HepG2 (cell line): Measurements from ENCODE around the gene HEATR1. TPM values are rescaled to one million over a fixed set of nuclear protein-coding genes. Genes with fewer than 3 reads are reported as not detected.

Experiments
- ARID5B ChIP-seq: IDR thresholded peaks from 2 replicates; pipeline ENCODE4 v1.4.0; 2020; ENCODE audit warnings: mild to moderate bottlenecking, missing genetic modification reagents
- BCL3 ChIP-seq: sonication (generic); formaldehyde crosslinking; IDR thresholded peaks from 2 replicates; pipeline ENCODE4 v1.5.1; 2020; ENCODE audit warnings: mild to moderate bottlenecking, missing genetic modification reagents, moderate library complexity
- CBX5 ChIP-seq: sonication (generic); formaldehyde crosslinking; IDR thresholded peaks from 2 replicates; pipeline ENCODE4 v1.4.0; 2020; ENCODE audit warnings: missing genetic modification reagents, borderline replicate concordance
- ERF ChIP-seq: IDR thresholded peaks from 2 replicates; pipeline ENCODE4 v1.6.1; 2018; ENCODE audit warnings: missing biosample characterization, missing genetic modification reagents
- GPBP1L1 ChIP-seq: sonication (generic); formaldehyde crosslinking; IDR thresholded peaks from 2 replicates; pipeline ENCODE4 v1.5.0; 2020; ENCODE audit warnings: mild to moderate bottlenecking, missing genetic modification reagents
- HBP1 ChIP-seq: IDR thresholded peaks from 2 replicates; pipeline ENCODE4 v1.6.1; 2016; ENCODE audit warnings: low read depth, control low read depth
- KDM5B ChIP-seq: sonication (generic); formaldehyde crosslinking; IDR thresholded peaks from 2 replicates; pipeline ENCODE4 v1.4.0; 2020; ENCODE audit warnings: missing genetic modification reagents, mild to moderate bottlenecking, borderline replicate concordance
- MAZ ChIP-seq, 2 experiments: sonication (generic) in 1 of 2; formaldehyde crosslinking in 1 of 2; IDR thresholded peaks; 2 replicates each; pipeline versions ENCODE4 v1.5.0 to v1.6.1; 2012 to 2020; ENCODE audit warnings: low read depth in 2 of 2, mild to moderate bottlenecking in 2 of 2, borderline replicate concordance in 1 of 2, improper control_type of control experiment in 1 of 2, low read length in 1 of 2, missing genetic modification reagents in 1 of 2, moderate library complexity in 1 of 2
- TCF7 ChIP-seq: sonication (generic); IDR thresholded peaks from 2 replicates; pipeline ENCODE4 v1.6.1; 2016; ENCODE audit warnings: antibody characterized with exemption, low read depth
- TOPORS ChIP-seq: sonication (generic); formaldehyde crosslinking; IDR thresholded peaks from 2 replicates; pipeline ENCODE4 v1.8.0; 2023; ENCODE audit warnings: mild to moderate bottlenecking, missing genetic modification reagents
- ZNF12 ChIP-seq: sonication (generic); formaldehyde crosslinking; IDR thresholded peaks from 2 replicates; pipeline ENCODE4 v1.5.0; 2020; ENCODE audit warnings: missing genetic modification reagents
- ZNF18 ChIP-seq: sonication (generic); formaldehyde crosslinking; IDR thresholded peaks from 2 replicates; pipeline ENCODE4 v1.8.0; 2022; ENCODE audit warnings: mild to moderate bottlenecking, missing genetic modification reagents; ENCODE audit not compliant: insufficient replicate concordance
- ZNF180 ChIP-seq: sonication (generic); formaldehyde crosslinking; IDR thresholded peaks from 2 replicates; pipeline ENCODE4 v1.4.0; 2020; ENCODE audit warnings: low read depth, missing genetic modification reagents, borderline replicate concordance
- ZNF335 ChIP-seq: sonication (generic); formaldehyde crosslinking; IDR thresholded peaks from 2 replicates; pipeline ENCODE4 v1.4.0; 2020; ENCODE audit warnings: missing genetic modification reagents
- ZNF629 ChIP-seq: sonication (generic); formaldehyde crosslinking; conservative IDR thresholded peaks from 2 replicates; pipeline ENCODE4 v1.5.0; 2020; ENCODE audit warnings: missing genetic modification reagents
- ZNF710 ChIP-seq: sonication (generic); formaldehyde crosslinking; IDR thresholded peaks from 2 replicates; pipeline ENCODE4 v1.5.0; 2020; ENCODE audit warnings: mild to moderate bottlenecking, missing genetic modification reagents, borderline replicate concordance
- polyA plus RNA-seq, 8 experiments: library from polyadenylated mRNA; depleted of rRNA in 3 of 8; stranded (reverse) in 7 of 8; unstranded in 1 of 8; fragments of >200 nt; fragmentation: Illumina TruSeq in 4 of 8; extraction: Trizol in 4 of 8; gene quantifications; 2 replicates each; pipeline versions ENCODE4 v1.2.1 to v1.2.3, GENCODE V29; 2011 to 2016; ENCODE audit warnings: low read depth in 4 of 8, missing spikeins in 1 of 8, mixed read lengths in 1 of 8; ENCODE audit not compliant: insufficient read depth in 1 of 8
- total RNA-seq, 5 experiments: library from RNA; depleted of rRNA; stranded (reverse); fragments of >200 nt; fragmentation: Illumina TruSeq; extraction: Trizol; gene quantifications; 2 replicates each; pipeline ENCODE4 v1.2.3, GENCODE V29; 2016; ENCODE audit warnings: low read depth in 1 of 5

HEATR1 gene
- total and polyA plus RNA-seq, 2 of the 13 experiments (the other 11 are each of a cell fraction or from before 2014, with no cell fraction given), result 10.2 to 45.8 TPM

GRCh38 chr1:236502972-236503639, 101.2 kb downstream of the HEATR1 start (continued):
- TF ChIP-seq ZNF18 (peak; percentile 55), CBX5 (CRISPR knock-in tag) (peak; percentile 62; the same call in 1 of the 2 replicates), ZNF335 (CRISPR knock-in tag) (0 out of 2 replicates have a peak, but pooled peaks have one; percentile 39), ZNF12 (CRISPR knock-in tag) (no peak), ZNF180 (CRISPR knock-in tag) (no peak), BCL3 (CRISPR knock-in tag) (peak; percentile 56; the same call in 1 of the 2 replicates), TCF7 (peak; percentile 59), ZNF710 (CRISPR knock-in tag) (peak; percentile 98), TOPORS (CRISPR knock-in tag) (no peak), GPBP1L1 (CRISPR knock-in tag) (no peak), ZNF629 (CRISPR knock-in tag) (no peak), ERF (CRISPR knock-in tag) (peak; percentile 75; the same call in 1 of the 2 replicates), HBP1 (CRISPR knock-in tag) (0 out of 2 replicates have a peak, but pooled peaks have one; percentile 7), KDM5B (CRISPR knock-in tag) (peak; percentile 47; the same call in 1 of the 2 replicates), ARID5B (peak; percentile 84), MAZ (IDR thresholded peaks at IDR 0.05; ENCODE audit: borderline replicate concordance, low read depth, low read length) (no peak), MAZ (CRISPR knock-in tag; IDR thresholded peaks at IDR 0.05; ENCODE audit: low read depth) (peak; percentile 21; the same call in 1 of the 2 replicates)
